Upper lobe of left lung (tissue), 4 donors: ENCODE results near the gene TFCP2.

Source experiments
- EP300 ChIP-seq, 4 donors: sonication (generic); formaldehyde crosslinking; IDR thresholded peaks; one replicate each; pipeline ENCODE4 v1.5.1; 2017; ENCODE audit warnings: antibody characterized with exemption in 4 of 4, control low read depth in 2 of 4
- POLR2A ChIP-seq, 4 donors: fragments of 450-650 bp; IDR thresholded peaks; one replicate each; pipeline ENCODE4 v1.5.1; 2016 to 2017; ENCODE audit warnings: antibody characterized with exemption in 4 of 4, mild to moderate bottlenecking in 2 of 4
- TF ChIP-seq, protein P1 (sequence below), 6 experiments: fragments of 450-650 bp in 4 of 6; fragments of 200-600 bp in 2 of 6; sonication (generic) in 2 of 6; IDR thresholded peaks; one replicate each; pipeline ENCODE4 v1.5.1; 2016 to 2019; ENCODE audit warnings: antibody characterized with exemption in 6 of 6

DNA sequence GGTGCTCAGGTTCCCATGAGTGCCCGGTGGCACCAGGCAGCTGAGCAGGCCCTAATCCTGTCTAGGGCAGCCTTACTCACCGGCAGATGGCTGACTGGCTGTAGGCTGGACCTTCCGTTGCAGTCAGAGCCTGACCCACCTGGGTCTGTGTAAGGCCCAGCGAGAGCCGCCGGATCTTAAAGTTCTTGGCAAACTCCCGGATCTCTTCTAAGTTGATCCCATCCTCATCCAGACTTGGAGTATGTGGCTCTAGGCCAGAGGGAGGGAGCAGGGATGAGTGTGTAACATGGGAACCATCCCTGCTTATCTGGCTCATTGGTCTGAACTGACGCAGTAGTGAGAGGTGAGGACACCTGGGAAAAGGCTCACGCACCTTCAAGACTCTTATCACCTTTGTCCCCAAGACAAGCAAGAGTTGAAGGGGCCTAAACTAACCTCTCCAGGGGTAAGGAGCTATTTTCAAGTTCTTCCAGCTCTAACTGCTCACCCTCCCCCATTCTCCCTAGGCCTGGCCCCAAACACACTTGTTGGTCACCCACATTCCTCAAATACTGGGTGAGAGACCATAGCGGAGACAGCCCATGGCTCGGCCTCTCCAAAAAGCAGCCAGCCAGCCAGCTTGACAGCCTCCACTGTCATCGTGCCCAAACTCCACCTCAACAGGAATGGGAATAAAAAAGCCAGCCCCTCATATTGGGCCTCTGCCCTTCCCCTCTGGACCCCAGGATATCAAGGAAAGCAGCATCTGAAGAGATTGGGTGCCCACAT lies 18.8 kb upstream of the TFCP2 start:
- TF ChIP-seq EP300 (IDR thresholded peaks at IDR 0.05) = no peak
- TF ChIP-seq, protein P1, sequence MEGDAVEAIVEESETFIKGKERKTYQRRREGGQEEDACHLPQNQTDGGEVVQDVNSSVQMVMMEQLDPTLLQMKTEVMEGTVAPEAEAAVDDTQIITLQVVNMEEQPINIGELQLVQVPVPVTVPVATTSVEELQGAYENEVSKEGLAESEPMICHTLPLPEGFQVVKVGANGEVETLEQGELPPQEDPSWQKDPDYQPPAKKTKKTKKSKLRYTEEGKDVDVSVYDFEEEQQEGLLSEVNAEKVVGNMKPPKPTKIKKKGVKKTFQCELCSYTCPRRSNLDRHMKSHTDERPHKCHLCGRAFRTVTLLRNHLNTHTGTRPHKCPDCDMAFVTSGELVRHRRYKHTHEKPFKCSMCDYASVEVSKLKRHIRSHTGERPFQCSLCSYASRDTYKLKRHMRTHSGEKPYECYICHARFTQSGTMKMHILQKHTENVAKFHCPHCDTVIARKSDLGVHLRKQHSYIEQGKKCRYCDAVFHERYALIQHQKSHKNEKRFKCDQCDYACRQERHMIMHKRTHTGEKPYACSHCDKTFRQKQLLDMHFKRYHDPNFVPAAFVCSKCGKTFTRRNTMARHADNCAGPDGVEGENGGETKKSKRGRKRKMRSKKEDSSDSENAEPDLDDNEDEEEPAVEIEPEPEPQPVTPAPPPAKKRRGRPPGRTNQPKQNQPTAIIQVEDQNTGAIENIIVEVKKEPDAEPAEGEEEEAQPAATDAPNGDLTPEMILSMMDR (IDR thresholded peaks at IDR 0.05) = no peak
- no peak for TF ChIP-seq POLR2A (IDR thresholded peaks at IDR 0.05)
